Measurements from ENCODE around the gene PZP. TPM values are rescaled to one million over a fixed set of nuclear protein-coding genes. Genes with fewer than 3 reads are reported as not detected.

PZP gene
- total and polyA plus RNA-seq, 11 donors: 0.08 to 1.1 (median 0.52) TPM; not detected in 1

DNA sequence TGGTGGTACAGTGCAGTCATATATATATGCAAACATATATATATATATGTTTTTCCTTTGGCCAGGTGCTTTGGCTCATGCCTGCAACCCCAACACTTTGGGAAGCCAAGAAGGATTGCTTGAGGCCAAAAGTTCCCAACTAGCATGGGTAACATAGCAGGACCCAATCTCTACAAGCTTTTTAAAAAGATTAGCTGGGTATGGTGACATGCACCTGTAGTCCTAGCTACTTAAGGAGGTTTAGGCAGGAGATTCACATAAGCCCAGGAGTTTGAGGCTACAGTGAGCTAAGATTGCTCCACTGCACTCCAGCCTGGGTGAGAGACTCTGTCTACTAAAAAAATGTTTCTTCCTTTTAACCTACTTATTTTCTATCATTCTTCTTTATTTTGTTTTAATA is 10.2 kb downstream of the PZP start:
- H3K4me3 ChIP-seq: no peak overlapping the region
- H3K27me3 ChIP-seq: no peaks in the 10 kb centered on the region
- H3K4me1 ChIP-seq: no peaks in the 10 kb centered on the region
- DNase-seq: no peak
- intact Hi-C loops (cut with DNase I): no loop called here
- H3K27ac ChIP-seq: no peak overlapping the region
- H3K36me3 ChIP-seq: no peaks in the 10 kb centered on the region
- no peak for ATAC-seq
- no peaks in the 10 kb centered on the region for H3K9me3 ChIP-seq
- TF ChIP-seq POLR2A (IDR thresholded peaks at IDR 0.05): no peak
- TF ChIP-seq, protein P1, sequence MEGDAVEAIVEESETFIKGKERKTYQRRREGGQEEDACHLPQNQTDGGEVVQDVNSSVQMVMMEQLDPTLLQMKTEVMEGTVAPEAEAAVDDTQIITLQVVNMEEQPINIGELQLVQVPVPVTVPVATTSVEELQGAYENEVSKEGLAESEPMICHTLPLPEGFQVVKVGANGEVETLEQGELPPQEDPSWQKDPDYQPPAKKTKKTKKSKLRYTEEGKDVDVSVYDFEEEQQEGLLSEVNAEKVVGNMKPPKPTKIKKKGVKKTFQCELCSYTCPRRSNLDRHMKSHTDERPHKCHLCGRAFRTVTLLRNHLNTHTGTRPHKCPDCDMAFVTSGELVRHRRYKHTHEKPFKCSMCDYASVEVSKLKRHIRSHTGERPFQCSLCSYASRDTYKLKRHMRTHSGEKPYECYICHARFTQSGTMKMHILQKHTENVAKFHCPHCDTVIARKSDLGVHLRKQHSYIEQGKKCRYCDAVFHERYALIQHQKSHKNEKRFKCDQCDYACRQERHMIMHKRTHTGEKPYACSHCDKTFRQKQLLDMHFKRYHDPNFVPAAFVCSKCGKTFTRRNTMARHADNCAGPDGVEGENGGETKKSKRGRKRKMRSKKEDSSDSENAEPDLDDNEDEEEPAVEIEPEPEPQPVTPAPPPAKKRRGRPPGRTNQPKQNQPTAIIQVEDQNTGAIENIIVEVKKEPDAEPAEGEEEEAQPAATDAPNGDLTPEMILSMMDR (IDR thresholded peaks at IDR 0.05): no peak

DNA sequence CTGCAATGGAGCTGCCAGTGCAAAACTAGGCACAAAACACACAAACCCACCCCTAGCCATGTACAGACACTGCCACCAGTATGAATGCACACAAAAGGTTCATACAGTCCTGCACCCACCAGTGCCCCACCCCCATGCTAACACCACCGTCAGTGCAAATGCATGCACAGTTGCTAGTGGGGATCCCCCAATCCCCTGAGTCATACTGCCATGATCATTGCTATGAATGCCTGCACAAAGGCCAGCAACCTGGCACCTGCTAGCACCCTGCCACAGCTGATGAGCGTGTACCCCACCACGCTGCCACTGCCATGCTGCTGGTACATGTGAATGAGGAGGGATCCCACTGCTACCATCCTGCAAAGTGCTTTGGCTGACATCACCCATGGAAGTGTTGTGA is 23.9 kb downstream of the PZP start:
- DNase-seq (no peak), ATAC-seq (no peak)
- H3K27ac ChIP-seq: no peak overlapping the region
- intact Hi-C loops (cut with DNase I): no loop called here
- H3K4me3 ChIP-seq: no peak overlapping the region
- no peaks in the 10 kb centered on the region for H3K36me3 ChIP-seq
- H3K4me1 ChIP-seq: no peaks in the 10 kb centered on the region
- TF ChIP-seq POLR2A (IDR thresholded peaks at IDR 0.05): no peak
- TF ChIP-seq, protein P1 (IDR thresholded peaks at IDR 0.05): no peak
- H3K9me3 ChIP-seq: no peaks in the 10 kb centered on the region
- no peaks in the 10 kb centered on the region for H3K27me3 ChIP-seq
- 92 to 100% (median 96%) methylated on average over 3 of the region's 3 CpGs for WGBS, 4 donors

DNA sequence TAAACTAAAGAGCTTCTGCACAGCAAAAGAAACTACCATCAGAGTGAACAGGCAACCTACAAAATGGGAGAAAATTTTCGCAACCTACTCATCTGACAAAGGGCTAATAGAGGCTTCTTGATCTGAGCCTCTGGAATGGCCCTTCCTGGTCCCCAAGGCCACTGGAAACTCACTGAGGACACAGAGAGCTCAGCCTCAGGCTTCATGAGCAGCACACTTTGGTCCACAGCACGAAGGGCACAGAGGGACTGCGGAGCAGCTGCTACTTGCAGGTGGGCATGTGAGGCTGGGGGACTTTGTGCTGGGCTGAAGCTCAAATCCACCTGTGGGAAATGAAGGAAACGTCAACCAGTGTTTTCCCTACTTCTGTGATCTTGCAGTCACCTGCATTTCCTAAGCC is 27.4 kb downstream of the PZP start:
- TF ChIP-seq POLR2A (IDR thresholded peaks at IDR 0.05): no peak
- TF ChIP-seq, protein P1 (IDR thresholded peaks at IDR 0.05): no peak
- no peak overlapping the region for H3K4me3 ChIP-seq
- H3K27ac ChIP-seq: no peak overlapping the region
- H3K36me3 ChIP-seq: no peaks in the 10 kb centered on the region
- no peaks in the 10 kb centered on the region for H3K27me3 ChIP-seq
- no peaks in the 10 kb centered on the region for H3K4me1 ChIP-seq
- peaks cover 0 to 5% (median 0%) of the 10 kb centered on the region in 12 donors for H3K9me3 ChIP-seq
- DNase-seq: no peak
- WGBS, 4 donors: 80 to 97% (median 91%) methylated on average over 4 of the region's 4 CpGs
- intact Hi-C loops (cut with DNase I): no loop called here
- no peak for ATAC-seq

DNA sequence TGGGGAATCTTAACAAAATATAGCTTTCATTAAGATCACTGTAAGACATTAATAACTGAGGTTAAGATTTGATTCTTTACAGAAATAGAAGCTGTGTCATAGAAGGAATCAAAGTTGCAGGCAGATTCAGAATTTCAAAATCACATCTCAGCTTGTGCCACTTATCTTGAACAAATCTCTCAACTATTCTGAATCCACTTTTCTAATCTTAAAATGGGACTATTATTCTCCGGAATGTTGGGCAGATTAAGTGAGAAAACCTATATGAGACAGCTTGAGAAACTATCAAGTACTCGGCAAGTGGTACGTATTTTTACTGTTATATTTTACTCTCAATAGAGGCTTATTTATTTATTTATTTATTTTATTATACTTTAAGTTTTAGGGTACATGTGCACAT is 28.4 kb downstream of the PZP start:
- TF ChIP-seq, protein P1 (IDR thresholded peaks at IDR 0.05): no peak
- no peak for TF ChIP-seq POLR2A (IDR thresholded peaks at IDR 0.05)
- intact Hi-C loops (cut with DNase I): loop anchor here in 1 of 10 donors (10.0 kb wide), 1 partner anchor 55 kb away; no protein-coding TSS in a partner anchor
- Histone ChIP-seq H3K4me3 (no peak overlapping the region), H3K4me1 (no peaks in the 10 kb centered on the region), H3K27me3 (no peaks in the 10 kb centered on the region), H3K9me3 (peaks cover 0 to 6% (median 0%) of the 10 kb centered on the region in 12 donors), H3K27ac (no peak overlapping the region), H3K36me3 (no peaks in the 10 kb centered on the region)
- no peak for DNase-seq
- ATAC-seq: no peak
- WGBS, 4 donors: 95 to 99% (median 96%) methylated on average over 3 of the region's 3 CpGs
